GM12892 (cell line): ENCODE results near the gene ITPKB.

Experiments used
- POLR2A ChIP-seq: IDR thresholded peaks from 2 replicates; pipeline ENCODE4 v1.6.1; 2011; ENCODE audit warnings: low read depth, low read length, control low read depth
- POLR2AphosphoS5 ChIP-seq: IDR thresholded peaks from 2 replicates; pipeline ENCODE4 v1.6.1; 2011; ENCODE audit warnings: low read depth, low read length, control low read depth
- TAF1 ChIP-seq: IDR thresholded peaks from 2 replicates; pipeline ENCODE4 v1.6.1; 2011; ENCODE audit warnings: low read depth, mild to moderate bottlenecking, control low read depth, low read length, borderline replicate concordance

- TF ChIP-seq POLR2A (no peak), TAF1 (no peak), POLR2AphosphoS5 (no peak)
Measured at GRCh38 chr1:226736001-226736907, 2.8 kb downstream of the ITPKB start.
